Hematopoietic multipotent progenitor cell treated with erythropoietin and hydrocortisone succinate and interleukin-3 and kit ligand, for 4 days (in vitro differentiated cells): ENCODE results near the gene SARNP.
A peak's percentile ranks its signal among the peaks of the same experiment; 100 is the strongest.
"Not testable (repeated sequence)": the region's sequence is repeated elsewhere in the genome, so short reads cannot be mapped to it uniquely, and the experiment has no call there.

ENCODE experiments used
- DNase-seq: peaks from one replicate; pipeline ENCODE4 v3.0.0-alpha.2; 2015

SARNP gene

GRCh38 chr12:55817345-55818139 is at the start of gene SARNP, which contains the start of gene ORMDL2:
TSS of gene SARNP (minus strand) at chr12:55817724. CDS start at chr12:55817701, 23 bp downstream.
TSS of gene ORMDL2 (plus strand) at chr12:55818041. CDS start at chr12:55819000, 959 bp downstream.
- DNase-seq: peak; percentile 100

- not testable (repeated sequence) for DNase-seq
Measured at GRCh38 chr12:55866454-55867004, 49.0 kb upstream of the SARNP start.

GRCh38 chr12:55865327-55865726 is 47.8 kb upstream of the SARNP start:
- no peak for DNase-seq

- DNase-seq: not testable (repeated sequence)
Measured at GRCh38 chr12:55862931-55863330, 45.4 kb upstream of the SARNP start.

- DNase-seq: no peak
Measured at GRCh38 chr12:55862286-55862685, 44.8 kb upstream of the SARNP start.

- no peak for DNase-seq
Measured at GRCh38 chr12:55861871-55862270, 44.3 kb upstream of the SARNP start.

GRCh38 chr12:55861396-55861795 is 43.9 kb upstream of the SARNP start:
- DNase-seq: no peak

- DNase-seq: no peak
Measured at GRCh38 chr12:55852740-55853139, 35.2 kb upstream of the SARNP start.

- DNase-seq: no peak
Measured at GRCh38 chr12:55850893-55851292, 33.4 kb upstream of the SARNP start.

- DNase-seq: no peak
Measured at GRCh38 chr12:55850401-55850800, 32.9 kb upstream of the SARNP start.

GRCh38 chr12:55849616-55850343 is 32.3 kb upstream of the SARNP start:
- DNase-seq: no peak

GRCh38 chr12:55847603-55848291 is 30.2 kb upstream of the SARNP start:
- DNase-seq: peak; percentile 75

- DNase-seq: peak; percentile 30
Measured at GRCh38 chr12:55847033-55847432, 29.5 kb upstream of the SARNP start.

GRCh38 chr12:55845785-55846496 is 28.4 kb upstream of the SARNP start:
- DNase-seq: no peak

GRCh38 chr12:55845361-55845760 is 27.8 kb upstream of the SARNP start:
- DNase-seq: no peak

GRCh38 chr12:55844961-55845360 is 27.4 kb upstream of the SARNP start:
- DNase-seq: no peak

GRCh38 chr12:55843431-55843830 is 25.9 kb upstream of the SARNP start:
- no peak for DNase-seq

- DNase-seq: peak; percentile 41
Measured at GRCh38 chr12:55842681-55843429, 25.3 kb upstream of the SARNP start, which contains the start of gene MMP19. TSS of gene MMP19 (minus strand) at chr12:55842936. CDS start at chr12:55842830, 106 bp downstream.

GRCh38 chr12:55840581-55841351 is 23.2 kb upstream of the SARNP start:
- no peak for DNase-seq

GRCh38 chr12:55839345-55840140 is 22.0 kb upstream of the SARNP start:
- no peak for DNase-seq
